ENCODE measurements around the gene SSTR5.

Gene SSTR5

GRCh38 chr16:1119129-1119528 is 46.6 kb downstream of the SSTR5 start:
- no peak overlapping the region for H3K4me3 ChIP-seq (ENCODE audit: low read depth, low read length)
- no peak for DNase-seq (ENCODE audit: low read depth)
- no peak for TF ChIP-seq CTCF (IDR thresholded peaks at IDR 0.05; ENCODE audit: insufficient read depth, low read depth, low read length, missing control alignments)

- DNase-seq (ENCODE audit: low read depth): peak; percentile 21
- no peak for TF ChIP-seq CTCF (IDR thresholded peaks at IDR 0.05; ENCODE audit: insufficient read depth, low read depth, low read length, missing control alignments)
- no peak overlapping the region for H3K4me3 ChIP-seq (ENCODE audit: low read depth, low read length)
Observed at GRCh38 chr16:1119766-1120576, 47.4 kb downstream of the SSTR5 start.

- H3K4me3 ChIP-seq (ENCODE audit: low read depth, low read length): no peak overlapping the region
- DNase-seq (ENCODE audit: low read depth): no peak
- no peak for TF ChIP-seq CTCF (IDR thresholded peaks at IDR 0.05; ENCODE audit: insufficient read depth, low read depth, low read length, missing control alignments)
Observed at GRCh38 chr16:1120577-1120941, 48.0 kb downstream of the SSTR5 start.

GRCh38 chr16:1121009-1121408 is 48.5 kb downstream of the SSTR5 start:
- DNase-seq (ENCODE audit: low read depth): no peak
- TF ChIP-seq CTCF (IDR thresholded peaks at IDR 0.05; ENCODE audit: insufficient read depth, low read depth, low read length, missing control alignments): no peak
- H3K4me3 ChIP-seq (ENCODE audit: low read depth, low read length): no peak overlapping the region

GRCh38 chr16:1121601-1122397 is 49.3 kb downstream of the SSTR5 start:
- TF ChIP-seq CTCF (IDR thresholded peaks at IDR 0.05; ENCODE audit: insufficient read depth, low read depth, low read length, missing control alignments): no peak
- no peak overlapping the region for H3K4me3 ChIP-seq (ENCODE audit: low read depth, low read length)
- no peak for DNase-seq (ENCODE audit: low read depth)

- no peak overlapping the region for H3K4me3 ChIP-seq (ENCODE audit: low read depth, low read length)
- no peak for DNase-seq (ENCODE audit: low read depth)
- no peak for TF ChIP-seq CTCF (IDR thresholded peaks at IDR 0.05; ENCODE audit: insufficient read depth, low read depth, low read length, missing control alignments)
Observed at GRCh38 chr16:1122398-1122765, 49.8 kb downstream of the SSTR5 start.

Data from GM12865 (cell line).